Activated CD8-positive, alpha-beta memory T cell treated with anti-CD3 and anti-CD28 coated beads, Interleukin-2, amount 50 U/mL, for 48 hours (primary cell): ENCODE results near the gene VWA5B1.

Source experiments
- DNase-seq: peaks from one replicate; pipeline ENCODE4 v3.0.0-alpha.2; 2020

VWA5B1 gene

DNA sequence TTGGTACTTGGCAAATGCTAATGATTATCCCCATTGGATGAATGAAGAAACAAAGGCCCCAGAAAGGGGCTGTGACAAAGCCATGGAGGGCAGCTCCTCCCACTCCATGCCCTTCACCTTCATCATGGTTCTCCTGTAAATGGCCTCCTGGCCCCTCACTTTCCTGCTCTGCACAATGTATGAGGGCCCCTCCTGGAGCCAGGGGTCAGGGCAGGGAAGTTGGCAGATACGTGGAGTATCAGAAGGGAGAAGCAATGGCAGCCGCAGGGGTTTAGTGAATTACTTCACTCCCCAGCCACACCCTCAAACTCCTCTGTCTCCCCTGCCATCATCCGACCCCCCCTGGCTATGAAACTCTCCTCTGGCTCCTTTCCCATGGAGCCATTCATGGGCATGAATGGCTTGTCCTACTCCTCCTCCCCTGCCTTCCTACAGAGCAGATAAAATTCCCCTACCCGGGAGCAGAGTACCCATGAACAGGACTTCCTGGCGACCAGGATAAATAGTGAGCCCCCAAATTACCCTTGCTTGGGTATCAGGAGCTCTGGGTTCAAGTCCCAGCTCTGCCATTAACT is 109.0 kb downstream of the VWA5B1 start:
- DNase-seq: no peak

DNA sequence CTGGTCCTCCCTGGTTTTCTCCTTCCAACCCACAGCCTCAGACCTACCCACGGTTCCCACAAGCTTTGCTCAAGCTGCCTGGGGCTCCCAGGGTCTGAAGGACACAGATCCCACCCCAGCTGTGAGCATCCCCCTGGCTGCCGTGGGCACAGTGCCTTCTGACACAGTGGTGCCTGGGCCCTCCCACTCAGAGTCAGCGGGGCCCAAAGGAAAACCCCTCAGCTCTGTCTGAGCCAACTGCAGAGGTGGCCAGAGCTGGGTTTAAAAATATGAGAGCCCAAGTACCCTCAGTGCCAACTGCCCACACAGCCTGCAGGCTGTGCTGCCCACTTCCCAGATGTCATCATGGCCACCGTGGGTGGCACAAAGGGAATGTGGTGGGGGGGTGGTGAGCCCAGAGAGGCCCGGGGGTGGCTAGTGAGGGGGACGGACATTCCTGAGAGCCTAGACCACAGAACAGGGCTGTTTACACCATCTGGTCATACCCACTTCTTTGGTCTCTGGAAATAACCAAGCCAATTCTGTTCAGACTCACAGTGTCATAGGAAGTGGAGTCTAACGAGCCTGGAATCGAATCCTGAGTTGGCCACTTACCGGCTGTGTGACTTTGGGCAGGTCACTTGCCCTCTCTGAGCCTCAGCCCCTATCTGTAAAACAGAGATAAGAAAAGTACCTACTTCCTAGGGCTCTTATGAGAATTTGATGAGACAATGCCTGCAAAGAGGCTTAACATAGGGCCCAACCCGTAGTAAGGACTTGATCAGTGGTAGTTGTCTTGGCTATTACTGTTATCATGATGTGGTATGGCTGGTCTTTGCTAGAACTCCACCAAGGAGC is 109.9 kb downstream of the VWA5B1 start:
- DNase-seq: no peak

DNA sequence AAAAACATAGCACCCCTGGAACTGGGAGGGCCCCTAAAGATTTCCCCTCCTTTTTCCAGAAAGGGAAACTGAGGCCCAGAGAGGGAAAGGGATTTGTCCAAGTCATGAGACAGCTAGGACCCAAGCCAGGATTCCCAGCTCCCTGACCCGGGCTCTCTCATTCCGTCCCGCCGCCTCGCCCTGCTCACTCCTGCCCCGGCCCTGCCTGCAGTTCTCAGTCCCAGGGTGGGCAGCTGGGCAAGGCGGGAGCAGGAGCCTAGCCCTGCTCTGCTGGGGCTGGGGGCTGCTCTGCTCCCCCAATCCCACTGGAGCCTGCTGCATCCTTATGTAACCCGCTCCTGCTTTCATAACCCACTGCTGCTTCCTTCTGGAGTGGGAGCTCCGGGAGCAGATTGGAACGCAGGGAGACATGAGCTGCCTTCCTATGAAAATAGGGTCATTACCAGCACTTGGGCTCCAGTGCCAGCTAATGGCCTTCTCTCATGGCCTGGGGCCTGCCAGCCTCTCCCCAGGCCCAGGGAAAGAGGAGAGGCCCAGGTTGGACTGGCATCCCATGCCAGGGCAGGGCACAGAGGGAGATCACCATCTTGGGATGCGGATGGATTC is 110.8 kb downstream of the VWA5B1 start:
- no peak for DNase-seq

DNA sequence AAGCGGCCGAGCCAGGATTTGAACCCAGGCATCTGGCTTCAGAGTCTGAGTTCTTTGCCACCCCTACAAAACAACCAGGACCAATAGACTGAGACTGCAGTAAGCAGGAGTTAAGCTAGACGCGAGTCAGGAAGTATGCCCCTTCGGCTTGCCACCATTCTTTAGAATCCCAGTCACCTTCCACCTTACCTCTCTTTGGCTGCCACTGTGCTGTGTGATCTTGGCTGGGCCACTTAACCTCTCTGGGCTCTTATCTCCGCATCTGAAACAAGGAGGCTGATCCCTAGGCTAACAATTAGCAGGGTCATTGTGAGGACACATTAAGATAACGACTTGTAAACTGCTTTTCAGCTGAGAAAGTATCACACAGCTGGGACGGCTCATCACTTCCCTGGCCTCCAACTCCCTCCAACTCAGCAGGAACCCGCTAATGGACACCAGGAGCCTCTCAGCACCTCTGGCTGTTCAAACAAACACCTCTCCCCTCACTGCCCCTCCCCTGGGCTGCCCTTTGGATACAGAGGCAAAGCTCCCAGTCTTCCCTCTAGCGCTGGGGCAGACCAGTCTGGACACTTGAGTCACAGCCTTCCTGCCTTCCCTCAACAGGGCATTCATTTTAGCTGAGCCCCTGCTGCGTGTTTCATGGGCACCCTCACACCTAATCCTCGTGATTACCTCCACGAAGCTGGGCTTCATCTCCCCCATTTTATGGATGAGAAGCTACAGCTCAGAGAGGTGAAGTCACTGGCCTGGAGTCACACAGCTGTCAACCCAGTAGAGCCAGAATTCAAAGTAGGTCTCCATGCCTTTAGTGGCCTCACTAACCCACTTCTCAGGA is 112.1 kb downstream of the VWA5B1 start:
- DNase-seq: no peak

DNA sequence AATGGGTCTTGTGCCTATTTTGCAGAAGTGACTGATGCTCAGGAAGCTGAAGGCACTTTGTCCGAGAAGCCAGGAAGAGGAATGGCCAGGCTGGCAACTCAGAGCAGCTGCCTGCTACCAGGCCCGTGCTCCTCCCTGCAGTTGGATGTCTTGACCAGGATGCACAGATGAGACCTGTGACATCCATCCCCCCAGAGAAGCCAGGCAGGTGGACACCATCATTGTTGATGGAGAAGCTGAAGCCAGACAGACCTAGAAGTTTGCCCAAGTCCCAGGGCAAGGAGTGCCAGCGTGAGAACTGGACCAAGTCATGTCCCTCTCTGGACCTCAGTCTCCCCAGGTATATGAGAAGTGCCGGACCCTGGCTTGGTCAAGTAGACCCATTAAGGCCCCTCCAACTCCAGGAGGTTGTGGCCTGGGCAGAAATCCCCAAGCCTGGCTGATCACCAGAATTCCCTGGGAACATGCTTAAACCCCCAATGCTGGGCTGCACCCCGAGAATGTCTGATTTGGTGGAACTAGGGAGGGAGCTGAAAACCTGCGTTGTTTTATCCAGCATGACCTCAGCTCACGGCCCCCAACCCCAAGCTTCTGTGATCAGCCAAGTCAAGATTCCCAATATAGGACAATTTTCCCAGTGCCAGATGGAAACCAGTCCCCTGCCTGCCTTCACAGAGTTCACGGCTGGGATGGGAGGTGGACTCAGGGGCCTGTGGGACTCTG is 112.9 kb downstream of the VWA5B1 start:
- no peak for DNase-seq

DNA sequence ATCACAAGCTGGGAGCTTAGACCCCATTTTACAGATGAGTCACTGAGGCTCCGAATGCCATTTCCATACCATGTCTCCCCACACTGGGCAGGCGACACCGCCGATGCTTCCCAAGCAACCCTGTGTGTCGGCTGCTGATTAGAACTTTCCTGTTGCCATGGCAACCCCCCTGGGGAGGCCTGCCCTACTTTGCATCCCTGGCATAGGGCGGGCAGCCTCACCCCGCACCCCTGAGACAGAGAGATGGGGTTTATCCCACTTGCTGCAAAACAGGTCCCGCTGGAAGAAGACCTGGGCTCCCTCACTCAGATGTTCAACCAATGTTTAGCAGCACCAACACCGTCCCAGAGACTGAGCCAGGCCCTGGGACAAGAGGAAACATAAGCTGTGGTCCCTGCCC is 113.8 kb downstream of the VWA5B1 start:
- no peak for DNase-seq
